ENCODE results near the gene TTC23.
"Not testable (repeated sequence)": the region's sequence is repeated elsewhere in the genome, so short reads cannot be mapped to it uniquely, and the experiment has no call there.

Gene TTC23

DNA sequence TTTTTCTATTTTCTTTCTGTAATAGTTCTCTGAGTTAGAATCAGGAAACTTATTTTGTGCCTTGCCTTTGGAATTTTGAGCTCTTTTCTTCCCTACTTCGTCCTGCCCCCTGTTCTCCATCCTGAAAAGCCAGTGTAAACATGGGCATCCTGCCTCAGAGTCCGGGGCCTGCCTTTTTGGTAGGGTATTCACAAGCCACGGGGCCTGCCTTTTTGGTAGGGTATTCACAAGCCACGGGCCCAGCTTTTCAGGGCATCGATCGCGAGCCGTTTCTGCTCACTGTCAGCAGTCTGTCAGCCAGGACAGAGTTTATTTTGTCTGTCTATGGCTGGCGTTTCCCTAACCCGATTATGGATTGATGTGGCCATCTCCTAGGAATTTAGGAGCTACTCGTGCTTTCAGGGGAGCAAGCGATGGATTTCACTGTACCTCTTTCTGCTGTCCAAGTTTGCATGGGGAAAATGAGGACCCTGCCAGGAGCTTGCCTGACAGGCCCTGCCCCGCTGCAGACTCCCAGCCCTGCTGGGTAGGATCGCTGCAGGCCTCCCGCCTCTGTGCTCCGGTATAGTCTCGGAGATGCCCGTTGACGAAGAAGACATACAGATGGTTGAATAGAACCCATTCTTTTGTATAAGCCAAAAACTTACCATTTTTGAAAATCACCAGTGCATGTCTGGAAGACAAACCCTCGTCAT is 131.7 kb downstream of the TTC23 start:
- DNase-seq = no peak

DNA sequence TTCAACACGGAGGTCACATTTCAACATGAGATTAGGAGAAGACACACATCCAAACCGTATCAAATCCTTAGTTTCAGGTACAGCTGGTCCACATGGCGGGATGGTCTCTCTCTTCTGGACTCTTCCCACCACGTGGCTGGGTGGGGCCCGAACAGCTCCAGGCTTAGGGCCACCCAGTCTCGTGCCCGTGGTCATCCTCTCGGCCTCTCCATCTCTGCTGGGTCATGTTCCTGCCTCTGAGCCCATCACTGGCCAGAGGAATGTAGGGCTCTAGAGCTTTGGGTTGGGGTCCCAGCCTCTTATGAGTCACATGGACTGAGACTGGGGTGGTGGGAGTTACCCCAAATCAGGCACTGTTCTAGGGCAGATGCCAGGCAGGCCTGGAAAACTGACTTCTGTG is 132.3 kb downstream of the TTC23 start:
- DNase-seq = no peak

DNA sequence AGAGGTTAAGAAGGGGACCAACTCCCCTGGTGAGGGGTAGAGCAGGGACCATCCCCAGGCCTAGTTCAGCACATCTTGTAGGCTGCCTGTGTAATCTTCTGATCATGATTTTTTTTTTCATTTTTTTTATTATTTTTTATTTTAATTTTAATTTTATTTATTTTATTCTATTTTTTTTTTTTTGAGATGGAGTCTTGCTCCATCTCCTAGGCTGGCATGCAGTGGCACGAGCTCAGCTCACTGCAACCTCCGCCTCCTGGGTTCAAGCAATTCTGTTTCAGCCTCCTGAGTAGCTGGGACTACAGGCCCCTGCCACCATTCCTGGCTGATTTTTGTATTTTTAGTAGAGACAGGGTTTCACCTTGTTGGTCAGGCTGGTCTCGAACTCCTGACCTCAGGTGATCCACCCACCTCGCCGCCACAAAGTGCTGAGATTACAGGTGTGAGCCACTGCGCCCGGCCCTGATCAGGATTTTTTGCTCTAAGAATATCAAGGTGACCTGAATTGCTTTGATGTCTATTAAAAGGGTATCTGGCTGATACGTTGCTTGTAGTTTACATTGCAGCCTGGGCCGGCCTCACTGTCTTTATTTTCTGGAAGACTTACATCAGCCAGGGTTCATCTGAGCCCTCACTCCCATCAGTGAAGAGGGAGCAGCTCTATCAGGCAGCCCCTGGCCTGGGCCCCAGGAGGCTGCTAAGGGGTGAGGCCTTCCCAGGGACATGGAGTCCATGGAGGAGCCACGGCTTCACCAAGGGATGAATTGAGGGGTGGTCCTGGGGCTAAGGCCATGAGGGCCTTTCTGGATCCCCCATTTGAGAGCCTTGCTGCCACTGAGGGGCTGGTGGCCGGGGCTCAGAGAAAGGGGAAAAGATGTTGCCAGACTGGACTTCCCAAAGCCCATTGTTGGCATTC is 133.8 kb downstream of the TTC23 start:
- no peak for DNase-seq

DNA sequence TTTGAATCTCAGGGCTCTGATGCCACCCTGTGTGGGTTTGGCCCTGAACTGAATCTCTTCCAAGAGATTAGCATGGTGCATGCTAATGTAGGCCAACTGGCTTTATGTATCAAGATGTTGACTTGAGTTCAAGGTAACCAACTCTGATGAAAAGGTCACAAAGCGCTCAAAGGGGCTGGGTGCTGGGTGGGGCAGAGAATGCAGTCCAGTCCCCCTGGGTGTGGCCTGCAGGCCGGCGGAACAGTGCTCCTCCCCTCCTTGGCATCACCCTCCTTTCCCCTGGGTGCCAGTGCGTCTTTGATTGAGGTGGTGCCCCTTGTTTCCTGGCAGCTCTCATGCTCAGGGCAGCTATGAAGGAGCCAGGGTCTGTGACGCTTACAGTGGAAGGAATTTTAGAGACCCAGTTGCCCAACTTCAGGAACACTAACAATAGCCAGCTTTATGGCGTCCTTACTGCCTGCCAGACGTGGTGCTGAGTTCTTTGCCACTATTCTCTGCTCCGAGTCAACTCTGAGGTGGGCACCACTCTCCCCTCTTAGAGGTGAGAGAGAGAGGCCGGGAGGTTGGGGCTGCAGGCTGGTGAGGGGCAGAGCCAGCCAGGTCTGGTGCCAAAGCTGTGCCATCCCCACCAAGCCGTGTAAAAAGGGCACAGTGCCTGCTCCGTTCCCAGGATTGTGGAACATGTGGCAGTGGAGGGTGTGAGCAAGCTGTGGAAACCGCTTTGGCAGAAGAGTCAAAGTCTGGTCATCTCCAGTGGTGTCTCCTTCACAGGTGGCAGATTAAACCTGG is 134.7 kb downstream of the TTC23 start:
- no peak for DNase-seq

DNA sequence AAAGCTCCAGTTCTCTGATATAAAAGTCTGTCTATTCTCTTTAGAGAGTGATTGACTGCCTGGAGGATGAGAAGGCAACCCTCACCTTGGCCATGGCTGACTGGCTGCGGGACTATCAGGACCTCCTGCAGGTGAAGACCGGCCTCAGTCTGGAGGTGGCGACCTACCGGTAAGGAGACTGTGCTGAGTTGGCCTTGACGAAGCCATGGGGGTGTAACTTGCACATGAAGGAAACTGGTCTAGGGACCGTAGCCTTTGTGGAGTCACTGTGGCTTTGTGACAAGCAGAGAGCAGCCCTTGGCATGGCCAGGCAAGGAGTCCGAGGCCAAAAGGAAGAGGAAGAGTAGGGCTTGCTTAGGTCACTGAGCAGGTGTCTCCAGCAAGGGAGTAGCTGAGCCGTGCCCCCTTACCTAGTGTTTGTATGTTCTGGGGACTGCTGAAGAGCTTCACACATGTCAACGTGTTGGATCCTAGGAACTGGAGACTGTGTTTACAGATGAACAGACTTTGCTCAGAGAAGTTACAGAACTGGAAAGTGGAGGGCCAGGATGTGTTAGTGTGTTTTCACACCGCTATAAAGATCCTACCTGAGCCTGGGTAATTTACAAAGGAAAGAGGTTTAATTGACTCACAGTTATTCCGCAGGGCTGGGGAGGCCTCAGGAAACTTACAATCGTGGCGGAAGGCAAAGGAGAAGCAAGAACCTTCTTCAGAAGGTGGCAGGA is 135.7 kb downstream of the TTC23 start:
- no peak for DNase-seq

DNA sequence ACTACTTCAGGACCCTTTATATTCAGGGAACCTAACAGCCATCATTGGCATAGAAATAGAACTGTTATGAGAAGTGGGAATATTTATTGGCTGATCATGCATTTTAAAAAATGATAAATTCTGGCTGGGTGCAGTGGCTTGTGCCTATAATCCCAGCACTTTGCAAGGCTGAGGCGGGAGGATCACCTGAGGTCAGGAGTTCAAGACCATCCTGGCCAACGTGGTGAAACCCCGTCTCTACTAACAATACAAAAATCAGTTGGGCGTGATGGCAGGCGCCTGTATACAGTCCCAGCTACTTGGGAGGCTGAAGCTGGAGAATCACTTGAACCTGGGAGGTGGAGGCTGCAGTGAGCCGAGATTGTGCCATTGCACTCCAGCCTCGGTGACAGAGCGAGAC is 137.7 kb downstream of the TTC23 start:
- not testable (repeated sequence) for DNase-seq

DNA sequence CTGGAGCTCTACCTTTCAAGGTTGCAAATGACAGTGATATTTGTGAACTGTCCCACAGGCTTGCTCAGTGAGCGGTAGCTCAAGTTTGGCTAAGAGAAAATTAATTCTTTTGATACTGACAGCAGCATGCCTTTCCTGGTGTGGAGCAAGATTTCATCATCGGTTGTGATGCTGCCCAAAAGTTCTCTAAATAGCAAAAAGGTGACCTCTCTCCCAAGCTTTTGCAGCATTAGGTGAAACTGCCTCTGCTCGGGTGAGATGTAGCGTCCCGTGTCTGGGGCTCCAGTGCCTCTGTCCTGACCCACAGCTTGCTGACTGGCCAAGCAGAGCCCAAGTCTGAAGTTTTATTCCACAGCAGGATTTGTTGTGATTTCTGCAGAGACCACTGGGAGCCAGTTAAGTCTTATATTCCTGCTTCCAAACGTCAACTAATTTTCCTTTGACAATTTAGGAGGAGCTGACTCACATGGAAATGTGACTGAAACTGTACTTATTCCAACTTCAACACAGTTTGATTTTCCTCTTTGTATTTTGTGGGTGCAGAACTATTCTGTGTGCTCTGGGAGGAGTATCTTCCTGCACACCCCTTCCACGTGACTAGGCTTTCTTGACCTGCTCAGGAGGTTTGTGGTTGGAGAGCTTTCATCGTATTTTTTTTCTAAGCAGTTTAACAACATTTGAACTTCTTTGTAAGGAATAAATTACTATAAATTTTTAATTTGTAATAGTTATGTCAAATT is 138.6 kb downstream of the TTC23 start:
- no peak for DNase-seq

DNA sequence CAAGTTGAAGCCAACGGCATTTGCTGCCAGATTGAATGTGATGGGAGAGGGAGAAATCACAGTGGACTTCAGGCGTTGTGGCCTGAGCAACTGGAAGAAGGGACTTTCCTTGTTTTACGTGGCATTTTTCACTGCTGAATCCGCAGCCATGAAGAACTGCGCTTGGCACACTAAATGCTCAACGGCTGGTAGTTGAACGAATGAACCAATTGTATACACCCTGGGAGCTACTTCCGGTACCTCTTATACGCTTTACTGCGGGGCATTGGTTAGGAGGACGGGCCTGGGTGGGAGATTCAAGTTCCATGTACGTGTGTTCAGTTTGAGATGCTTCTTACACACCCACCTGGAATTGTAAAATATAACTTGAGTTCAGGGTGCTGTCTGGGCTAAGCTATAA is 139.3 kb downstream of the TTC23 start:
- DNase-seq = no peak

DNA sequence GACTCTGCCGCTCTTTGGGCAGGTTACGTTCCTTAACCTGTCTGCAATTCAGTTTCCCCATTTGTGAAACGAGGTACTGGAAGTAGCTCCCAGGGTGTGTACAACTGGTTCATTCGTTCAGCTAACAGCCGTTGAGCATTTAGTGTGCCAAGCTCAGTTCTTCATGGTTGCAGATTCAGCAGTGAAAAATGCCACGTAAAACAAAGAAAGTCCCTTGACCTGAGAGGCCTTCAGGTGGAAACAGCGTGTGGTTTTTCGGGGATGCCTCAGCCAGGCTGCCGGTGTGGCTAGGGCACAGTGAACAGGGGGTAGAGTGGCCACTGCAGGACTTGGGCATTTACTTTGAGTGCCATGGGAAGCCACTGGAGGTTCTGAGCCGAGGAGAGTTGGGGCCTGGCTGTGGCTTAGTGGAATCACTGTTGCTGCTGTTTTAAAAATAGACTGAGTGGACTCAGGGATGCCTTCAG is 139.8 kb downstream of the TTC23 start:
- no peak for DNase-seq

DNA sequence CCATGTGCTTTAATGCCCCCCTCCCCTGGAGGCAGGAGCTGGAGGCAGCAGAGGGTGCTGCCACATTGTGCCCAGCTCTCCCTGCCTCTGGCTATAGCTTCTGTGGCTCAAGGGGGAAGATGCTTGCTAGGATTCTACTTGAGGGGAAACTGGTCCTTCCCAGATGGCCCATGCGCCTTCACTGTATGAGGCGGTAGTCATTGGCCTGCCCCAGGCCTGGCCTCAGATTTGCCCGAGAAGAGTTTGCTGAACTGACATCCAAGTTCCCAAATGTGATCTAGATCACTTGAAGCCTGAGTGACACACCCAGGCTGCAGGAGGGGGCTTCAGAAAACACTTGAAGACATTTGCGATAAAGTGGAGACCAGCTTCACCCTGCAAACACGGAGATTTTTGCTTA is 140.4 kb downstream of the TTC23 start:
- DNase-seq = no peak

DNA sequence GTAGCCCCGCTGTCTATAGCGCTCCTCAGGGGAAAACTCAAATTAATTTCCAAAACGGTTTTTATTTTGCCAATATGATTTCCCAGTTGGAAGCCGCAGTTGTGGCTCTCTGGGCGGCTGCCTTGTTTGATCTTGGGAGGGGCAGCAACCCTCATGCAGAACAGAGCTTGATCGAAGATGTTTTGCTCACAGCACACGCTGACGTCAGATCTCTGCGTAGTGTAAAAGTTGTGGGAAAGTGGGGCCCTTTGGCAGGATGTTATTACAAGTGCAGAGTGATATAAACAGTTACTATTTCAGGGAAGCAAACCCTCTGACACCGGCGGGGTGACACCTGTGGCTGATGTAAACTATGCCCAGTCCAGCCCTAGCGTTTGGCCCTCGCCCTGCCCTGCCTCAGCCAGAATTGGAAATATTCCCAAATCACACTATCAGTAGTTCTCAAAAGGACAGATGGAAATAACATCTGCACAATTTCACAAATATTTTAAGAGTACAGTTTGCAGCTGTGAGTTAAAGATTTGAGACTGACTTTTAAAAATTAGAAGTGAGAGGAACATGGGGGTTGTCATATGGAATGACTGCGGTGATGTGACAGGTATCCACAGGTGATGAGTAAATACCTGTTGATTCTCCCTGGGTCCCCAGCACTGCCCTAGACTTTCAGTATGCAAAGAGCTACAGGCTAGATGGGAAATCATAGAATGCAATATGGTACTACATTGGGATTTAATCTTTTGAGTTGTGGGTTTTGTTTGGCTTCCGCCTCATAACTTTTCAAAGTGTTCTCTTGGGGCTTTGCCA is 142.8 kb downstream of the TTC23 start:
- peak; percentile 5 for DNase-seq

DNA sequence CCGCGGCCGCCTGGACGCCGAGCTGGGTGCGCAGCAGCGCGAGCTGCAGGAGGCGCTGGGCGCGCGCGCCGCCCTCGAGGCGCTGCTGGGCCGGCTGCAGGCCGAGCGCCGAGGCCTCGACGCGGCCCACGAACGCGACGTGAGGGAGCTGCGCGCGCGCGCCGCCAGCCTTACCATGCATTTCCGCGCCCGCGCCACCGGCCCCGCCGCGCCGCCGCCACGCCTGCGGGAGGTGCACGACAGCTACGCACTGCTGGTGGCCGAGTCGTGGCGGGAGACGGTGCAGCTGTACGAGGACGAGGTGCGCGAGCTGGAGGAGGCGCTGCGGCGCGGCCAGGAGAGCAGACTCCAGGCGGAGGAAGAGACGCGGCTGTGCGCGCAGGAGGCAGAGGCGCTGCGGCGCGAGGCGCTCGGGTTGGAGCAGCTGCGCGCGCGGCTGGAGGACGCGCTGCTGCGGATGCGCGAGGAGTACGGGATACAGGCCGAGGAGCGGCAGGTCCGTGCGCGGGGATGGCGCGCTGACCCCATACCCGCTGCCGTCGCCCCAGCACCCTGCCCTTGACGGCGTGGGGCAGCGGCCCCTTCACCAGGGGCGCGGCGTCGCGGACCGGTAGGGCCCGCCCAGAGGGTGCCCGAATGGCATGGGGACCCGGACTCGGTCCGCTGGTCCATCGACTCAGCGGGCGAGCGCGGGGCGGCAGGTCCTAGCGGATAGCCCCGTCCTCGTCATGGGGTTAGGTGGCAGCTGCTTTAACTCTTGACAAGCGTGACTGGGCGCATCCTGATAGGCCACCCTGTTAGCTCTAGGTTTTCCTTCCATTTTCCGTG is 143.7 kb downstream of the TTC23 start:
- DNase-seq = peak; percentile 80

DNA sequence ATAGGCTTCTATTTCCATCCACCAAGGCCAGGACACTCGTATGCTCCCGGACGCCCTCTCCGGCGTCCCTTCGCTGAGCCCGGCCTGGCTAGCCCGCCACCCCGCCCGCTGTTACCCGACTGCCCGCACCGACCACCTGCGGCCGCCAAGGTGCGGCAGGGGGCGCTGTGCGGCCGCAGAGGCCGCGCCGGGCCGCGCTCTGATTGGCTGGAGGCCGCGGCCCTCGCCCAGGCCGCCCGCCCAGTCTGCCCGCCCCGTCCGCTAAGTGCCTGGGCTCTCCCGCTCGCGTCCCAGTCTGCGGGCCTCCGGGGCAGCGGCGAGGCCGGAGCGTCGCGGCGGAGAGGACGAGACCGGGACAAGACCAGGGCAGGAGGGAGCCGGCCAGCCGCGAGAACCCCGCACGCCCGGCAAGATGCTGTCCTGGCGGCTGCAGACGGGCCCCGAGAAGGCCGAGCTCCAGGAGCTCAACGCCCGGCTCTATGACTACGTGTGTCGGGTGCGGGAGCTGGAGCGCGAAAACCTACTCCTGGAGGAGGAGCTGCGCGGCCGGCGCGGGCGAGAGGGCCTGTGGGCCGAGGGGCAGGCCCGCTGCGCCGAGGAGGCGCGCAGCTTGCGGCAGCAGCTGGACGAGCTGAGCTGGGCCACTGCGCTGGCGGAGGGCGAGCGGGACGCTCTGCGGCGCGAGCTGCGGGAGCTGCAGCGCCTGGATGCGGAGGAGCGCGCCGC is 144.4 kb downstream of the TTC23 start, which contains the start of gene SYNM:
Gene SYNM (plus strand): TSS at position 293 of the 726 bp plus-strand sequence. CDS start 120 bp downstream, at position 413.
- DNase-seq = peak; percentile 70

DNA sequence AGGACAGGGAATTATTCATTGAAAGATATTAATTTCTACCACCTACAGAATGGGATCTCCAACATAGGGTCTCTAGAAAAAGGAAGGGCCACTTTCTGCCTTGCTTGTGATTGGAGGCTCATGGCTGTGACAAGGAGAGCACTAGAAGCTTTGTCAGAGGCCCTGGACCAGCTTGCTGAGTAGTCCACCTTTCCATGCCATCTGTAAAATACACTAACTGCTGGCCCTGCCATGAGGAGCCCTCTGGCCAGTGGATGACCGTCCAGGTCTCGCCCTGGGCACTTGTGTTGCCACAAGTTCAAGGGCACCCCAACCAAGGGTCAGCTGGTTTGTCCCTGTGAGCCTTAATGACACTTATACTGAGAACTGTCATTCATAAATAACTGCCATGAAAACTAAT is 146.1 kb downstream of the TTC23 start:
- no peak for DNase-seq

DNA sequence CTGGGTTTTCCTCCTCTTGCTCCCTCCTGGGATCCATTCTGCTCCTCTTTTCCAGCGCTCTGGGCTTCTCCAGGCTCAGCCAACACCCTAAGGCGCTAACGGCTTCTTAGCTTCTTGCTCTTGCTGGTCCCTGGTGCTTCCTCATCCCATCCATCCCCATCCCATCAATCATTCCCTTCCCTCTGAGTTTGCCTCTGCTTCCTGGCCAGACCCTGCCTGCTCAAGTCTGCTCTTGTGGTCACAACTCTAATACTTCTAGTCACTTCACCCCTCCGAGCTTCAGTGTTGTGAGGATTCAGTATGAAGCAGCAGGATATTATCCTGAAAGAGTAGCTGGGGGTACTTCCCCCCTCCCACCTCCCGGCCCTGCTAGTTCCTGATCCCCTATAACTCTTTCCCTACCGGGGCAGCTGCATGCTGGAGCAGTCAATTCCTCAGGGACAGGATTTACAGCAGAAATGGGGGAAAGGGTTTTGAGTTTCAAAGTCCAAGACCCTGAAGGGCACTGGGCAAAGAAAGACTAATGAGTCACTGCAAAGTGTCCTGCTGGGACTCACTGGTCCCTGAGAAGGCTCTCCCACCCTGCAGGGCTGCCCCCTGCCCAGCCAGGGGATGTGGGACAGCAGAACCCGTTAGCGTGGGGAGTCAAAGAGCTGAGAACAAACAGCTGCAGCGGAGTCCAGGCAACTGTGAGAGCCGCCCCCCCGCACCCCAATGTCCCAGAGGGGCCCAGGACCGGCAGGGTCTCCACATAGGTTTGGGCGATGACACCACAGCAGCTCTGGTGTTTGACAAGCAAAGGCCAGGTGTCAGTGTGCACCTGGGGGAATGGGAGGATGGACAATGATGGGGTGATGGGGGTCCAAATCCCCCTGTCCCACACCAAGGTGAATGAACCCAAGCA is 146.8 kb downstream of the TTC23 start:
- no peak for DNase-seq

DNA sequence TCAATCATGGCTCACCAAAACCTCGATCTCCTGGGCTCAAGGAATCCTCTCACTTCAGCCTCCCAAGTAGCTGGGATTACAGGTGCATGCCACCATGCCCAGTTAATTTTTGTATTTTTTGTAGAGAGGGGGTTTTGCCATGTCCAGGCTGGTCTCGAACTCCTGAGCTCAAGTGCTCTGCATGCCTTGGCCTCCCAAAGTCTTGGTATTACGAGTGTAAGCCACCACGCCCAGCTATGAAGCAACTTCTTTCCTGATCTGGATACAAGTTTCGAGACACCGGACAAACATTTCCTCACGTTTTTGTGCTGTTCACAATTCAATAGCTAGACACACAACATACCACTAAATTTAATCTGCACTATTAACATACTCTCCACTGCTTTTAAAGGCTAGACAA is 147.9 kb downstream of the TTC23 start:
- DNase-seq = no peak

DNA sequence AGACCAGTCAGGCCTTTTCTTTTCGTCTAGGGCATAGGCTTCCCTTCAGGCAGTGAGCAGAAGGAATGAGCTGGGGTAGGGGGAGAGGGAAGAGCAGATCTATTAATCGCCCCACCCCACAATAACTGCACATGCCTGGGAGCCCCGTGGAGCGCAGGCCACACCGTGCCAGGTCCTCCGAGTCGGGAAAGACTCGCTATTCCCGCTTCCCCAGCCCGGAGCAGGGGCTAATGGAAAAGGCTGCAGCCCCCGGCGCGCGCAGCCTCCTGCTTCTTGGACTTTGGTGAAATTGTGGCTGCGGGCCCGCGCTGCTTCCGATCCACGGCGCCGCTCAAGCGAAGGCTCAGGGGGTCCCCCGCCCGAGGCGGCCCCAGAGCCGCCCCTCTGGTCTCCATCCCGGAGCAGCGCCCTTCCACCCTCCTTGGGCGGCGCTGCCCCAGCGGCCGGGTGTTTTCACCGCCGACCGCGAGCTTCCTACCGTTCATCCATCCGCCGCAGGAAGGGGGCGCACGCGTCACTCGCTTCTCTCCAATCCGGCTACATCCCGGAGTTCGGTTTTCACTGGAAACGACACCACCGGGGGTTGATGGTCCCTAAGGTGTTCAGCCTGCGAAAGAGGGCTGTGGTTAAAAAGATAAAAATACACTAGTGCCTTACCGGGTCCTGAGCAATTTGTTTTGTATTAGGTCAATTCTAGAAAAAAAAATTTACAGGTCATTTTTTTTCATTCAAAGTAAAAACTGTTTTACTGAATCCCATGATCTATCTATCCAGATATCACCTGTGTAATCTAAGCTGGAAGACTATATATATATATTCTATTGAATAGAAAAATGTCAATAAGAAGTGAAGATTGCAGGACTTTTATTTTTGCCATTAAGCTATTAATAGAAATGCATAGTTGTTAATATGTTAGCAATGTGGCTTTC is 148.9 kb downstream of the TTC23 start:
- peak; percentile 81 for DNase-seq

Measured in COR-L47 (cell line).